Fibroblast of the aortic adventitia (primary cell): ENCODE data around the gene RPGR. TPM values are rescaled to one million over a fixed set of nuclear protein-coding genes. Genes with fewer than 3 reads are reported as not detected.

Experiments used
- DNase-seq: peaks from one replicate; pipeline ENCODE4 v3.0.0-alpha.2; 2010; ENCODE audit warnings: low read depth
- H3K4me3 ChIP-seq: 2 replicates; pipeline ENCODE4 v1.5.1; 2011; ENCODE audit warnings: low read depth, mild to moderate bottlenecking, control low read depth, low read length, moderate library complexity
- CTCF ChIP-seq: IDR thresholded peaks from 2 replicates; pipeline ENCODE4 v1.5.1; 2011; ENCODE audit warnings: mild to moderate bottlenecking, low read length, control low read depth, inconsistent platforms; ENCODE audit not compliant: insufficient read depth
- total RNA-seq: library from RNA; depleted of rRNA; stranded (reverse); fragments of >200 nt; gene quantifications from 2 replicates; pipeline ENCODE4 v1.2.3, GENCODE V29; 2012; ENCODE audit warnings: low replicate concordance

The RPGR gene
- total RNA-seq, 1 donor = 8.6 TPM

GRCh38 chrX:38347136-38347535 lies 19.8 kb upstream of the RPGR start:
- peak; percentile 56 for DNase-seq
- TF ChIP-seq CTCF = no peak
- H3K4me3 ChIP-seq = no peak overlapping the region

- no peak for TF ChIP-seq CTCF
- DNase-seq = no peak
Observed at GRCh38 chrX:38346150-38346549, 18.8 kb upstream of the RPGR start.

GRCh38 chrX:38342853-38343778 lies 15.8 kb upstream of the RPGR start:
- DNase-seq = no peak
- H3K4me3 ChIP-seq = no peak overlapping the region
- no peak for TF ChIP-seq CTCF

More at GRCh38 chrX:38346150-38346549, 18.8 kb upstream of the RPGR start:
- no peak overlapping the region for H3K4me3 ChIP-seq

GRCh38 chrX:38341442-38341841 lies 14.1 kb upstream of the RPGR start:
- DNase-seq = no peak
- no peak overlapping the region for H3K4me3 ChIP-seq
- TF ChIP-seq CTCF = no peak

GRCh38 chrX:38336538-38337240 lies 9.4 kb upstream of the RPGR start:
- H3K4me3 ChIP-seq = no peak overlapping the region
- DNase-seq = no peak
- TF ChIP-seq CTCF = no peak

- peak; percentile 16 for TF ChIP-seq CTCF
- no peak for DNase-seq
- H3K4me3 ChIP-seq = no peak overlapping the region
Observed at GRCh38 chrX:38335382-38335781, 8.1 kb upstream of the RPGR start.
